Adrenal gland (tissue), 5 donors: ENCODE results near the gene DOCK10.
"Not testable (repeated sequence)": the region's sequence is repeated elsewhere in the genome, so short reads cannot be mapped to it uniquely, and the experiment has no call there.

ENCODE experiments used
- CTCF ChIP-seq, 6 experiments: fragments of 450-650 bp in 4 of 6; fragments of 200-600 bp in 2 of 6; sonication (generic) in 1 of 6; IDR thresholded peaks; 1 replicate in 5 of 6; 2 replicates in 1 of 6; pipeline versions ENCODE4 v1.5.1 to v1.8.0; 2016 to 2021; ENCODE audit warnings: antibody characterized with exemption in 6 of 6, mild to moderate bottlenecking in 2 of 6, moderate library complexity in 1 of 6
- POLR2A ChIP-seq, 2 donors: fragments of 450-650 bp; IDR thresholded peaks; one replicate each; pipeline ENCODE4 v1.6.1; 2017; ENCODE audit warnings: antibody characterized with exemption in 2 of 2, mild to moderate bottlenecking in 2 of 2, moderate library complexity in 1 of 2
- donor health status: DM: no; HTN: no; CAD: no.

- TF ChIP-seq CTCF, POLR2A (IDR thresholded peaks at IDR 0.05): not testable (repeated sequence)
Measured at GRCh38 chr2:224917246-224917645, 125.0 kb downstream of the DOCK10 start.
